GM19025 (cell line): ENCODE results near the gene MLLT10.
"Not testable (repeated sequence)": the region's sequence is repeated elsewhere in the genome, so short reads cannot be mapped to it uniquely, and the experiment has no call there.

Experiments
- ATAC-seq: cut with Tn5 transposase; IDR thresholded peaks from one replicate; pipeline ENCODE4 v1.9.1; 2021; ENCODE audit warnings: mild to moderate bottlenecking, low read depth, moderate library complexity; ENCODE audit not compliant: unreplicated experiment

The MLLT10 gene

GRCh38 chr10:21526188-21526859 is 7.7 kb upstream of the MLLT10 start:
- ATAC-seq, result peak; percentile 41

- ATAC-seq, result peak; percentile 30
Measured at GRCh38 chr10:21526860-21527597, 7.0 kb upstream of the MLLT10 start.

GRCh38 chr10:21527598-21528235 is 6.3 kb upstream of the MLLT10 start:
- ATAC-seq, result no peak

GRCh38 chr10:21528236-21529031 is 5.6 kb upstream of the MLLT10 start:
- ATAC-seq, result no peak

GRCh38 chr10:21529032-21529910 is 4.8 kb upstream of the MLLT10 start:
- ATAC-seq, result no peak

GRCh38 chr10:21530168-21530567 is 3.9 kb upstream of the MLLT10 start:
- no peak for ATAC-seq

- ATAC-seq, result no peak
Measured at GRCh38 chr10:21530641-21531040, 3.4 kb upstream of the MLLT10 start.

- no peak for ATAC-seq
Measured at GRCh38 chr10:21531164-21531563, 2.9 kb upstream of the MLLT10 start.

GRCh38 chr10:21532694-21533466 is 1.2 kb upstream of the MLLT10 start:
- ATAC-seq, result no peak

- ATAC-seq, result no peak
Measured at GRCh38 chr10:21534280-21534586, 201 bp downstream of the MLLT10 start.

- no peak for ATAC-seq
Measured at GRCh38 chr10:21534604-21535493, 817 bp downstream of the MLLT10 start.

- ATAC-seq, result no peak
Measured at GRCh38 chr10:21535494-21535965, 1.5 kb downstream of the MLLT10 start.

GRCh38 chr10:21535976-21536375 is 1.9 kb downstream of the MLLT10 start:
- not testable (repeated sequence) for ATAC-seq

- no peak for ATAC-seq
Measured at GRCh38 chr10:21536874-21537273, 2.8 kb downstream of the MLLT10 start.

- ATAC-seq, result not testable (repeated sequence)
Measured at GRCh38 chr10:21540701-21541100, 6.7 kb downstream of the MLLT10 start.

GRCh38 chr10:21547246-21547645 is 13.2 kb downstream of the MLLT10 start:
- no peak for ATAC-seq

- ATAC-seq, result no peak
Measured at GRCh38 chr10:21552638-21553037, 18.6 kb downstream of the MLLT10 start.

- no peak for ATAC-seq
Measured at GRCh38 chr10:21556527-21556926, 22.5 kb downstream of the MLLT10 start.
